Epithelial cell of prostate (primary cell): ENCODE measurements around the gene P4HA2.
"Not testable (repeated sequence)": the region's sequence is repeated elsewhere in the genome, so short reads cannot be mapped to it uniquely, and the experiment has no call there.

Experiments used
- DNase-seq: peaks from one replicate; pipeline ENCODE4 v3.0.0-alpha.2; 2011; ENCODE audit warnings: low read depth, low spot score
- H3K27ac ChIP-seq: fragments of 450-650 bp; 2 replicates; pipeline ENCODE4 v1.5.1; 2017; ENCODE audit warnings: mild to moderate bottlenecking

Gene P4HA2

DNA sequence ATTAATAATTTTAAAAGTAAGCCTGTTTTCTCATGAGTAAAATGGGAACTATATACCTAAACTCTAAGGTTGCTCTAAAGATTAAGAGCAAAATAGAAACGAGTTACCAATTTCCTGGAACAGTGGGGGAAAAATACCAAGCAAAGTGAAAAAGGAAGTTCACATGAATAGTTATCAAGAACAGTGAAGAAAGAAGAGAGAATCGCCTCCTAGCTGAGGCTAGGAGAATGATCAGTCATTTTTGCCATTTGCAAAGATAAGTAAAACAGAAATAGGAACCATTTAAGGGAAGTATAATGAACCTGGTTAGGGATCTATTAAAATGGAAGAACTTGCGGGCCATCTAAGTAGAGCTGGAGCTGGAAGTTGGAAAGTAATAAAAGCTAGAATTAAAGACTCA, 50.7 kb downstream of the P4HA2 start:
- no peak overlapping the region for H3K27ac ChIP-seq
- DNase-seq, result no peak

DNA sequence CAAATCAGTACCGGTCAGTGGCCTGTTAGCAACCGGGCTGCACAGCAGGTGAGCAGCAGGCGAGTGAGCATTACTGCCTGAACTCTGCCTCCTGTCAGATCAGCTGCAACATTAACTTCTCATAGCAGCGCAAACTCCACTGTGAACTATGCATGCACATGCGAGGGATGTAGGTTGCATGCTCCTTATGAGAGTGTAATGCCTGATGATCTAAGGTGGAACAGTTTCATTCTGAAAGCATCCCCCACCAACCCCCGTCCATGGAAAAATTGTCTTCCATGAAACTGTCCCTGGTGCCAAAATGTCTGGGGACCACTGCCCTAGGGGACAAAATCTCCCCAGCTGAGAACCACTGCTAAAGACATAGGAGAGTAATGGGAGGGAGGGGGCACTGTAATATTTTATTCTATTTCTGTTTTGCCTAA, 51.1 kb downstream of the P4HA2 start:
- no peak overlapping the region for H3K27ac ChIP-seq
- no peak for DNase-seq

- no peak for DNase-seq
- H3K27ac ChIP-seq, result no peak overlapping the region
Observed at GRCh38 chr5:132162945-132163344, 64.7 kb downstream of the P4HA2 start.

DNA sequence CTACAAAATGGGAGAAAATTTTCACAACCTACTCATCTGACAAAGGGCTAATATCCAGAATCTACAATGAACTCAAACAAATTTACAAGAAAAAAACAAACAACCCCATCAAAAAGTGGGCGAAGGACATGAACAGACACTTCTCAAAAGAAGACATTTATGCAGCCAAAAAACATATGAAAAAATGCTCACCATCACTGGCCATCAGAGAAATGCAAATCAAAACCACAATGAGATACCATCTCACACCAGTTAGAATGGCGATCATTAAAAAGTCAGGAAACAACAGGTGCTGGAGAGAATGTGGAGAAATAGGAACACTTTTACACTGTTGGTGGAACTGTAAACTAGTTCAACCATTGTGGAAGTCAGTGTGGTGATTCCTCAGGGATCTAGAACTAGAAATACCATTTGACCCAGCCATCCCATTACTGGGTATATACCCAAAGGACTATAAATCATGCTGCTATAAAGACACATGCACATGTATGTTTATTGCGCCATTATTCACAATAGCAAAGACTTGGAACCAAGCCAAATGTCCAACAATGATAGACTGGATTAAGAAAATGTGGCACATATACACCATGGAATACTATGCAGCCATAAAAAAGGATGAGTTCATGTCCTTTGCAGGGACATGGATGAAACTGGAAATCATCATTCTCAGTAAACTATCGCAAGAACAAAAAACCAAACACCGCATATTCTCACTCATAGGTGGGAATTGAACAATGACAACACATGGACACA, 65.9 kb downstream of the P4HA2 start:
- not testable (repeated sequence) for H3K27ac ChIP-seq, DNase-seq

GRCh38 chr5:132156413-132156812, 71.2 kb downstream of the P4HA2 start:
- no peak for DNase-seq
- no peak overlapping the region for H3K27ac ChIP-seq

DNA sequence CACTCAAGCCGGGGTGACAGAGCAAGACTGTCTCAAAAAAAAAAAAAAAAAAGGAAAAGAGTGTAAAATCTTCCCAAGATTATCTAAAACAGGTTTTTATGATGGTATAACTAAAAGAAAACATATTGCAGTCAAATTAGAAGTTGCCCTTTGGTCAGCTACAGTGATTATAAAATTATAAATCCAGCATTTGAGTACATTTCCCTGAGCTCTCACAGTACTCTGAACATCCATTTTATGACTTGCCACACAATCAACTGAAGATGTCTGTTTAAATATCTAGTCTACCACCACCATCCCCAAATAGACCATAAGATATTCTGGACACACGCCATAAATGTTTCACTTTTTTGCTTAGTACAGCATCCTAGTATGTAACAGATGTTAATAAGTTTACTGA, 77.1 kb downstream of the P4HA2 start:
- H3K27ac ChIP-seq, result no peak overlapping the region
- no peak for DNase-seq

GRCh38 chr5:132147663-132148062, 80.0 kb downstream of the P4HA2 start:
- no peak overlapping the region for H3K27ac ChIP-seq
- DNase-seq, result no peak

- not testable (repeated sequence) for H3K27ac ChIP-seq, DNase-seq
Observed at GRCh38 chr5:132145326-132145725, 82.3 kb downstream of the P4HA2 start.

DNA sequence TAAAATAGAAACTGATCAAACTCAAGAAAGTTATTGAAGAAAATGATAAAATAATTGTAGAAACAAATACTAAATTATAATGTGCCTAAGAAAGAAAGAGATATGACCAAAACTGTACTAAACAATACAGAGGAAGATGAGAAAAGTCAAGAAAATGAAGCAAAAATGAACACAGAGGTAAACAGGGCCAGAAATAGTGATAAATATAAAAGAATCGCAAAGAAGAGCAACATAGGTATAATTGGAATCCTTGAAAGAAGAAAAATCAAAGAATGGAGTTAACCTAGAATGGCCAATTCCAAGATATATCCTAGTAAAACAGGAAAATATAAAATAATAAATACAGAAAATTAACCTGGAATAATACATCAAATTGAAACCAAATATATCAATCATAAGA, 84.5 kb downstream of the P4HA2 start:
- DNase-seq, result no peak
- no peak overlapping the region for H3K27ac ChIP-seq

DNA sequence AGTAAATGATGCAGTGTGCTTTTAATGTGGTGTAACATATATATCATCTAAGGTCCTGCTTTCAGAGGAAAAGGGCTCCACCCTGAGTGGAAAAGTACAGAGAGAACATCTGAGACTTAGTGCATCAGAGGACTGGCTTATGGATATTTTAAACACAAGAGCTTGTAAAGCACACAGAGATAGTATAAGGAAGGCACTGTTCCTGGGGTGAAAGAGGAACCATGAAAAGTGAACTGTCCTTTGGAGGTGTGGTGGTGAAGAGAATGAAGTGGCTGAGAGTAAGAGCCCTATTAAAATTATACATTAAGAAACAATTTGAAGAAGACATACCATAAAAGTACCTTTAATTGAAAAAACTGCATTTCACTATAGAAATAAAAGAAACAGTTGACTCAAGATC, 85.2 kb downstream of the P4HA2 start:
- H3K27ac ChIP-seq, result no peak overlapping the region
- DNase-seq, result no peak
